HG03175 (cell line): ENCODE measurements around the gene ENGASE.

ENCODE experiments used
- ATAC-seq: cut with Tn5 transposase; IDR thresholded peaks from one replicate; pipeline ENCODE4 v1.9.1; 2021; ENCODE audit warnings: mild to moderate bottlenecking, moderate library complexity; ENCODE audit not compliant: unreplicated experiment

The ENGASE gene

GRCh38 chr17:79113699-79114457, 39.3 kb downstream of the ENGASE start:
- ATAC-seq, result no peak

GRCh38 chr17:79114458-79115301, 40.1 kb downstream of the ENGASE start:
- ATAC-seq, result no peak

- ATAC-seq, result no peak
These were observed 40.9 kb downstream of the ENGASE start for GRCh38 chr17:79115487-79115886.

- ATAC-seq, result no peak
These were observed 42.1 kb downstream of the ENGASE start for GRCh38 chr17:79116575-79117368.

GRCh38 chr17:79117905-79118487, 43.4 kb downstream of the ENGASE start:
- ATAC-seq, result no peak

- ATAC-seq, result no peak
These were observed 44.3 kb downstream of the ENGASE start for GRCh38 chr17:79118924-79119323.

GRCh38 chr17:79120259-79120658, 45.6 kb downstream of the ENGASE start:
- no peak for ATAC-seq

- ATAC-seq, result no peak
These were observed 49.4 kb downstream of the ENGASE start for GRCh38 chr17:79123988-79124387.

- no peak for ATAC-seq
These were observed 50.0 kb downstream of the ENGASE start for GRCh38 chr17:79124513-79125209.

GRCh38 chr17:79125503-79125902, 50.9 kb downstream of the ENGASE start:
- ATAC-seq, result no peak

GRCh38 chr17:79126139-79126538, 51.5 kb downstream of the ENGASE start:
- ATAC-seq, result no peak

GRCh38 chr17:79127534-79128135, 53.0 kb downstream of the ENGASE start:
- no peak for ATAC-seq

GRCh38 chr17:79129523-79129922, 54.9 kb downstream of the ENGASE start:
- ATAC-seq, result no peak

GRCh38 chr17:79130536-79131273, 56.1 kb downstream of the ENGASE start:
- ATAC-seq, result no peak

- ATAC-seq, result no peak
These were observed 56.6 kb downstream of the ENGASE start for GRCh38 chr17:79131274-79131635.

GRCh38 chr17:79131701-79132100, 57.1 kb downstream of the ENGASE start:
- ATAC-seq, result no peak

- no peak for ATAC-seq
These were observed 57.8 kb downstream of the ENGASE start for GRCh38 chr17:79132271-79133064.

- ATAC-seq, result no peak
These were observed 58.6 kb downstream of the ENGASE start for GRCh38 chr17:79133214-79133613.

- no peak for ATAC-seq
These were observed 59.4 kb downstream of the ENGASE start for GRCh38 chr17:79133985-79134384.
